WI38 (cell line): ENCODE data around the gene TSPAN9.

Experiments used
- H3K4me3 ChIP-seq: 2 replicates; pipeline ENCODE4 v1.5.1; 2011; ENCODE audit warnings: low read depth, mild to moderate bottlenecking, control low read depth, low read length
- TF ChIP-seq, protein P1 (sequence below): IDR thresholded peaks from 2 replicates; pipeline ENCODE4 v1.5.1; 2012; ENCODE audit warnings: low read depth, mild to moderate bottlenecking, control low read depth, low read length

The TSPAN9 gene

DNA sequence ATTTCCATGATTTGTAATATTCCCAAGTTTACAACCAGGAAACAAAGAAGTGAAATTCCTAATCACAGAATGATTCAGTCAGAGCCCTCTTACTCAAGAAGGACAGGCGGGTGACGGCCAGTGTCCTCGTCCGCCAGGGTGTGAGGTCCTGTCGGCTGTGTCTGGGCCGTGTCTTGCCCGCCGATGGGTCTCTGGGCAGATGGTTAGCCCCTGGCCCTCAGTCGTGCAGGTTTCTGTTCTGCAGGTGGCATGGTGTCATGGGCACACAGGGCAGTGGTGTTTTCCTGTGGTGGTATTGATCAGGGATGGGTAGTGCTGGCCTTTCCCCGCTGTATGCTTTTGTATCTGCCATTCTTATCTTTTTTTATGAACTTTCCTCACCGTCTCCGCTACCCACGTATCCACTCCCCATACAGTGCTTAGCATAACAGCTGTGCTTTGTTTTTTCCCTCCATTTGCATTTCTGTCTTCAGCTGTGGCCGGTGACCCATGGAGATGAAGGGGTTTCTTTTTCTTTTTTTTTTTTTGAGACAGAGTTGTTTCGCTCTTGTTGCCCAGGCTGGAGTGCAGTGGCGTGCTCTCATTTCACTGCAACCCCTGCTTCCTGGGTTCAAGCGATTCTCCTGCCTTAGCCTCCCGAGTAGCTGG, 100.7 kb downstream of the TSPAN9 start:
- H3K4me3 ChIP-seq = no peak overlapping the region
- TF ChIP-seq, protein P1, sequence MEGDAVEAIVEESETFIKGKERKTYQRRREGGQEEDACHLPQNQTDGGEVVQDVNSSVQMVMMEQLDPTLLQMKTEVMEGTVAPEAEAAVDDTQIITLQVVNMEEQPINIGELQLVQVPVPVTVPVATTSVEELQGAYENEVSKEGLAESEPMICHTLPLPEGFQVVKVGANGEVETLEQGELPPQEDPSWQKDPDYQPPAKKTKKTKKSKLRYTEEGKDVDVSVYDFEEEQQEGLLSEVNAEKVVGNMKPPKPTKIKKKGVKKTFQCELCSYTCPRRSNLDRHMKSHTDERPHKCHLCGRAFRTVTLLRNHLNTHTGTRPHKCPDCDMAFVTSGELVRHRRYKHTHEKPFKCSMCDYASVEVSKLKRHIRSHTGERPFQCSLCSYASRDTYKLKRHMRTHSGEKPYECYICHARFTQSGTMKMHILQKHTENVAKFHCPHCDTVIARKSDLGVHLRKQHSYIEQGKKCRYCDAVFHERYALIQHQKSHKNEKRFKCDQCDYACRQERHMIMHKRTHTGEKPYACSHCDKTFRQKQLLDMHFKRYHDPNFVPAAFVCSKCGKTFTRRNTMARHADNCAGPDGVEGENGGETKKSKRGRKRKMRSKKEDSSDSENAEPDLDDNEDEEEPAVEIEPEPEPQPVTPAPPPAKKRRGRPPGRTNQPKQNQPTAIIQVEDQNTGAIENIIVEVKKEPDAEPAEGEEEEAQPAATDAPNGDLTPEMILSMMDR = no peak

DNA sequence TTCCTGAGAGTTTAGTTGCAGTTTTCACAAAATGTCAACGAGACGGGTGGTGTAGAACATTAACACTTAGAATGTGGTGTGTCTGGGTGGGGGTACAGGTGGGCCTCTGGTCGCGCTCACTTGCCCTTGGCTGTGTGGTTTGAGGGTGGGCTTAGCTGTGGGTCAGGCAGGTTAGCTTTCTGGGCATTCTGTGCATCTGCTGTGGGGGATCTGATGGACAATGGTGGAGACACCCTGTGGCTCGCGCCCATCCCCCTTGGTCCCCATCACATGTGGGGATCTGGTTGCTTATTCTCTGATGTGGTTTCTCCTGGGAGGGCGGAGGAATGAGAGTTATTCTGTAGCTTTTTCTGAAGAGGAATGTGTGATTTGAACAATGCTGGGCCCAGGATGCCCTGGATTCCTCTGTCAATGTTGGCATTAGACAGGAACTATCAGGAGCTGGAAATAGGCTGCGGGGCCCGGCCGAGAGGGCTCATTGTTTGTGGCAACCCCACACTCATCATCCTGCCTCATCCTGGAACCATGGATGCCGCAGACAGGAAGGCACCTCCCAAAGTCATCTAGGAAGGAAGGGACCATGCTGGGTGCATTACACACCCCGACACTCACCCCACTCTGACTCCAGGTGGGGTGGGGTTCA, 101.6 kb downstream of the TSPAN9 start:
- TF ChIP-seq, protein P1 = no peak

DNA sequence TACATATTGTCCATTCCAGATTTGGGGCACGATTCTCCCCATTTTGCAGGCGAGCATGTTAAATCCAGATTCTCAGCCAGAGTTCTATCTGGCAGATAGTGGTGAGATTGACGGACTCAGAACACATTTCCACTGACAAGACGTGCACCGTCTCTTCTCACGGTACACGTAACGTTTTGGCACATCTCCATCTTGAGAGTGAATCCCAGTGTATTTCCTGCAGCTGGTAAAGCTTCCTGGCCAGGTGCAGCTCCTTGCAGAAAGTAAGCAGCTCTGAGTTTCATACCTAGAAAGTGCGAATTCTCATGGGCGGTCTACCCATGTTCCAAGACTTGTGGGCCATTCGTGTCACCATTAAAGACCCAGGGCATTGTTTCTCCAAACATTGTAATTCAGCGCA, 102.6 kb downstream of the TSPAN9 start:
- TF ChIP-seq, protein P1 = no peak
- H3K4me3 ChIP-seq = no peak overlapping the region

More for the DNA sequence above, 101.6 kb downstream of the TSPAN9 start:
- H3K4me3 ChIP-seq = no peak overlapping the region

DNA sequence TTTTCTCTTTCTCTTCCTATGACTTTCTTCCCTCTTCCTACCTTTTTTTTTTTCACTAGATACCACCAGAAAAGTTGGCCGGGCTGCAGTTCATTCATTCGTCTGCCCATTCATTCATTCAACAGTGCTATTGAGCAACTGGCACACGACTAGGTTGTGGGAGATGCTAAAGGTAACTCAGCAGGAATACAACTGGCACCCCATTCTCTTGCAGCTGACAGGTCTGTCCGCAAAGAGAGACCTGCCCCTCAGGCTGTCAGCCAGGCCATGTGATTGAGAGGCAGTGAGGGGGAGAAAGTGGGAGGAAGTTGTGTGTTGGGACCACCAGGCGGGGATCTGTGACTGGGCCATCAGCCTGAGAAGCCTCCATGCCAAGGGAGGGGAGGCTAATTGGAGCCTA, 105.2 kb downstream of the TSPAN9 start:
- TF ChIP-seq, protein P1 = no peak
- H3K4me3 ChIP-seq = no peak overlapping the region

DNA sequence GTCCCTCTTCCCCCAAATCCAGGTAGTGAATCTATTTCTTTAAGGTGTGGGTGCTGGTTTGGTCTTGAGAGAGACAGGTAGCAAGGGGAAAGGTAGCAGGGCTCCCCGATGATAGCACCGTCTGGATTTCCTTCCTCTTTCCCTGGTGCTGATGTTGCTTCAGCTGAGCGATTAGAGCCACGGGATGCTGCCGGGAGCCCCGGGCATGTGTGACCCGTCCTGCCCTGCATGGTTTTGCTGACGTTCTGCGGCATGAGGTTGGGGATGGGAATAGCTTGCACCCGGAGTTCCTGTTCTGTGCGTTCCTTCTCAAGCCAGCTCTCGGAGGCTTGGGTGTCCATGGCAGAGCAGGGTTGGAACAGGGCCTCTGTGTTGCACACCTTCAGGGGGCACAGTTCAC, 107.3 kb downstream of the TSPAN9 start:
- TF ChIP-seq, protein P1 = no peak
- H3K4me3 ChIP-seq = no peak overlapping the region

DNA sequence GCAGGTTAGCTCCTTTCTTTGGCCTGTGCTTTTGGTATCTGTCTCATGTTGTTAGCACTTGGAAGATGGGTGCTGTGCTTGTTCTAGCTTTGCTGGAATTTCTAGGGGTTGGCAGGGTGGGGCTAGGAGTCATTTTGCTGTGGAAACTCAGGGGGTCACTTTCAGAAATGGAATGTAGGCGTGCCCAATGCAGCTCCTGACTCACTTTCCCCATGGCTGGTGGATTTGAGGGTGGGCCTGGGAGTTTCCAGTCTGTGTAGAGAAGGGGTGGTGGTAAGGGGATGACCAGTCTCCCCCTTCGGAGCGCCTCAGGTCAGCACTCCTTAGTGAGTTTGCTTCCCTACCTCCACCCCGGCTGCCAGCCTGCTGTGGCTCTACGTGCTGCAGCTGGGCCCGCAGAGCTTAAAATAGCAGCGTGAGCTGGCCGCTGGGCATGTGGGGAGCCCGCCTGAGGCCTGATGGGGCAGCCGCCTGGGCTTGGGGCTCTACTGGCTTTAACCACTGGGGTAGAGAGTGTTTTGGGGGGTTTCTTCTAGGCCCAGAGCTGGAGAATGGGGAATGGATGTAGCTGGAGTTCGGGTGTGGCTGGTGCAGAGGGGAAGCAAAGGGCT, 108.2 kb downstream of the TSPAN9 start:
- TF ChIP-seq, protein P1 = no peak
- H3K4me3 ChIP-seq = no peak overlapping the region
